Measurements from ENCODE around the gene PRIMPOL.

DNA sequence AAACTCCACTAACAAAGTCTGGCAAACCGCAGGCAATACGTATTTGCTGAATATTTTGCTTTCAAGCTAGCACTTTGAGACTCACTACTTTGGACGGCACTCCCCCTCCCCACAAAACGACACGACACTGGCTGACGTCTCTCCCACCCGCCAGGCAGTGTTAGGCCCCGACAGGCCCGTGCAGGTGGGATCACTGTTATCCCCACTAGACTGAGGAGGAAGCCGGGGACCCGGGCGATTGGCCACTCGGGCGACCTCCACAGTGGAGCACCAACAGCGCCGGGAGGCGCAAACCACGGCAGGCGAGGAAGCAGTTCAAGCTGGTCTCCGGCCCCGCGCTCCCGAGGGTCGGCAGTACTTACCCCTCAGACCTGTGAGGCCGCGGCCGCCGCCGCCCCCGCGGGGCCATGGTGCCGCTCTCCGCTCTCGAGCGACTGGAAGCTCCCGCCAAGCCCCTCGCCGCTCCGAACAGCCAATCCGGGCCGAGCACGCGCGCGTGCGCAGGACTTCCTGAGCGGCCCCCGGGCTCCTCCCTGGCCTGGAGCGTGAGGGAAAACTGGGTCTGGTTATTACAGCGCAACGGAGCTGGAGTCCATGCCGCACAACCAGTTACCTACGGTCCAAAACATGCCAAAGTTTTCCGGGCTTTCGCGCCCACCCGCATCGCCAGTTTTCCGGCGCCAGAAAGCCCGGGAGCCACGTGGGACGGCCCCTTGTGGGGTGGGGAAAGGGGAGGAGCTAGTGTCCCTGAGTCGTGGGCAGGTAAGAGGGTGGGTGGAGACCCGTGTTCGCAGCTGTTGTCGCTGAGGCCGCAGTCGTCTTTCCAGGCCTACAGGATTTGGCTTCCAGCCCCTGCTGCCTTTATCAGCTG is 84.4 kb downstream of the PRIMPOL start, which contains the start of gene CENPU:
- TF ChIP-seq CTCF (IDR thresholded peaks at IDR 0.05) = peak in 2 of 6 experiments; percentile 3 to 54
- TF ChIP-seq POLR2A (IDR thresholded peaks at IDR 0.05) = peak; percentile 44 to 98

Measured in adrenal gland (tissue), 5 donors.